WI38 (cell line): ENCODE results near the gene PRR29.

Experiments used
- H3K4me3 ChIP-seq: 2 replicates; pipeline ENCODE4 v1.5.1; 2011; ENCODE audit warnings: low read depth, mild to moderate bottlenecking, control low read depth, low read length
- TF ChIP-seq, protein P1 (sequence below): IDR thresholded peaks from 2 replicates; pipeline ENCODE4 v1.5.1; 2012; ENCODE audit warnings: low read depth, mild to moderate bottlenecking, control low read depth, low read length

Gene PRR29

DNA sequence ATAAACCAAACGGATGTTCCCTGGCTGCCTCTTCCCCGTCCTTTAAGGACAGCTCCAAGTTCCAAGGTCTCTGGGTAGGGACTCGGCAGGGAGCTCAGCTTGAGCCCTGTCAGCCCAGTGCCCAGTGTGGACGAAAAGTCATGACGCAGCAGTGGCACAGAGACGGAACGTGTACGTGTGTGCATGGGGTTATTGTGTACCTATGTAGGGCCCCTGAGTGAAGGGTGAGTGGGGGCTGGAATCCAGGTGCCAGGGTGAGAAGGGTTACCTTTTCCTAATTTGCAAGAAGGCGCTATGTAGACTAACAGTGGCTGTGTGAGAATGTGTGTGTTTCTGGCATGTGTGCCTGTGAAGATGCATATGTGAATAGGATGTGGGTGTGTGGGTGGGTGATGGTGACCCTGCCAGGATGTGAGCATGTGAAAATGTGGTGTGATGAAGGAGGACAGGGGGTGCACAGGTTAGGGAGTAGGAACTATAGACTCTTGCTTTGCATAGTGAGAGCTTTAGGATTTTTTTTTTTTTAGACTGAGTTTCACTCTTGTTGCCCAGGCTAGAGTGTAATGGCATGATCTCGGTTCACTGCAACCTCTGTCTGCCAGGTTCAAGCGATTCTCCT, 31.4 kb upstream of the PRR29 start:
- no peak overlapping the region for H3K4me3 ChIP-seq
- TF ChIP-seq, protein P1, sequence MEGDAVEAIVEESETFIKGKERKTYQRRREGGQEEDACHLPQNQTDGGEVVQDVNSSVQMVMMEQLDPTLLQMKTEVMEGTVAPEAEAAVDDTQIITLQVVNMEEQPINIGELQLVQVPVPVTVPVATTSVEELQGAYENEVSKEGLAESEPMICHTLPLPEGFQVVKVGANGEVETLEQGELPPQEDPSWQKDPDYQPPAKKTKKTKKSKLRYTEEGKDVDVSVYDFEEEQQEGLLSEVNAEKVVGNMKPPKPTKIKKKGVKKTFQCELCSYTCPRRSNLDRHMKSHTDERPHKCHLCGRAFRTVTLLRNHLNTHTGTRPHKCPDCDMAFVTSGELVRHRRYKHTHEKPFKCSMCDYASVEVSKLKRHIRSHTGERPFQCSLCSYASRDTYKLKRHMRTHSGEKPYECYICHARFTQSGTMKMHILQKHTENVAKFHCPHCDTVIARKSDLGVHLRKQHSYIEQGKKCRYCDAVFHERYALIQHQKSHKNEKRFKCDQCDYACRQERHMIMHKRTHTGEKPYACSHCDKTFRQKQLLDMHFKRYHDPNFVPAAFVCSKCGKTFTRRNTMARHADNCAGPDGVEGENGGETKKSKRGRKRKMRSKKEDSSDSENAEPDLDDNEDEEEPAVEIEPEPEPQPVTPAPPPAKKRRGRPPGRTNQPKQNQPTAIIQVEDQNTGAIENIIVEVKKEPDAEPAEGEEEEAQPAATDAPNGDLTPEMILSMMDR: no peak

DNA sequence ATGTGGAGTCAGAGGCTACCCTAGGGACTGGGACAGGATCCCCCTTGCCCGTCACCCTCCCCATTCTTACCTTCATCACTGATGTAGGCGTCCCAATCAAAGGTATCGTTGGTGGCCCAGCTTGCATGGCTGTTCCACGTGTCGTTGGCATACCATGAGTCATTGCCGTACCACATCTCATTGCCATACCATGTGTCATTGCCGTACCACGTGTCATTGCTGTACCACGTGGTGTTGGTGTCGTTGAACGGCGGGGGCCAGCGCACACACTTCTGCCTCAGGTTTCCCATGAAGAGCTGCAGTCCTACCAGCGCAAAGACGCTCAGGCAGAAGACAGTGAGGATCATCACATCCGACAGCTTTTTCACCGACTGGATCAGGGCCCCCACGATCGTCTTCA, 30.2 kb upstream of the PRR29 start:
- TF ChIP-seq, protein P1: no peak
- no peak overlapping the region for H3K4me3 ChIP-seq

DNA sequence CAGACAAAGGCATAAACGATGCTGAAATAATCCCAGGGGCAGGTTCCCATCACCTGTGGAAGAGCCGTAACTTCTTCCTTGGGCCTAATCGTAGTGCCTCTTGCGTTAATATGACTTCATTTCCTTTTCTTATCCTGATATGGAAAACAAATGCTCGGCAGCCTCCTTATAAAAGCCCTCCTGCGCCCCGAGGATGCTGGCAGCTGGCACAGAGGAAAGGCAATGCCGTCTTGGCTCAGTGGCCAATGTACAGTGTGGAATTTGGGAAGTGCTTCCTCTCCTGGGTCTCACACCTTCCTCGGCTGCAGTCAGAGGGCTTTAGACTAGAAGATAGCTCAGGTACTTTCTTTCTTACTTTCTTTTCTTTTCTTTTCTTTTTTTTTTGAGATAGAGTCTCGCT, 28.9 kb upstream of the PRR29 start:
- H3K4me3 ChIP-seq: no peak overlapping the region
- TF ChIP-seq, protein P1: no peak

DNA sequence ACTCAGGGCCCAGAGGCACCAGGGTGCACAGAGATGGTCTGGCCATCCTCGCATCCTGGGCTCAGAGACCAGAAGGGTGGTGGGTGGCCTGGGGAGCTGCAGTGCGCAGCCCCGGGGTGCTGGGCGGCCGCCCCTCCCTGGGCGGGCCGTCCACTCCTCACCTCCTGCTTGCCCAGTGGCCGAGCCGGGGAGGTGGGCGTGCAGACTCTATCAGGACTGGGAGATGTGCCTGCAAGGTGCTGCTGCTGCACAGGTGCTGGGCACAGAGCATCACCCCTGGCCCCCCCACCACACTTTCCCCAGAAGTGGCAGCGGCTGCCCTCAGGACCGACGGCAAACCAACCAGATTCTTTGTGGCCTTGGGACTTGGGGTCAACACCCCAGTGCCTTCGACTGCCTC, 25.4 kb upstream of the PRR29 start, which contains the start of gene SCN4A:
TSS of gene SCN4A (minus strand) at position 123 of the 400 bp plus-strand sequence. CDS start at position 46, 77 bp downstream.
- no peak within 1 kb of the TSS for H3K4me3 ChIP-seq

DNA sequence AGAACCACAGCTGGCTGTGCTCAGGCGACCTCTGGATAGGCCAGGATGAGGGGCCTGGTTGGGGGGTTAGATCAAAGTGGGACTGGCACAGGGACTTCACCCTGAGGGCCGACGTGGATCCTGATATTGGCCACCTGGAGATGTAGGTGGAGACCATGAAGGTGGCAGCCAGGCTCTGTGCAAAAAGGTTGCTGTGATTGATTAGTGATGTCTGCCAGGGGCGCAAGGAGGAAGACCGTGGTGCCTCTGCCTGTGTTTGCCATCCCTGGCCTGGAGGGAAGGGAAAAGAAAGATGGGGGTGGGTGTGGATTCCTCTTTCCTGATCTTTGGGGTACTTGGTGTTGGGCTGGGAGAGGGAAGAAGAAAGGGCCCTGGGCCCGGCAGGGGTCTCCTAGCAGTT, 24.9 kb upstream of the PRR29 start:
- H3K4me3 ChIP-seq: no peak overlapping the region
- TF ChIP-seq, protein P1: no peak

More for the DNA sequence above, 25.4 kb upstream of the PRR29 start, which contains the start of gene SCN4A:
- TF ChIP-seq, protein P1: no peak

DNA sequence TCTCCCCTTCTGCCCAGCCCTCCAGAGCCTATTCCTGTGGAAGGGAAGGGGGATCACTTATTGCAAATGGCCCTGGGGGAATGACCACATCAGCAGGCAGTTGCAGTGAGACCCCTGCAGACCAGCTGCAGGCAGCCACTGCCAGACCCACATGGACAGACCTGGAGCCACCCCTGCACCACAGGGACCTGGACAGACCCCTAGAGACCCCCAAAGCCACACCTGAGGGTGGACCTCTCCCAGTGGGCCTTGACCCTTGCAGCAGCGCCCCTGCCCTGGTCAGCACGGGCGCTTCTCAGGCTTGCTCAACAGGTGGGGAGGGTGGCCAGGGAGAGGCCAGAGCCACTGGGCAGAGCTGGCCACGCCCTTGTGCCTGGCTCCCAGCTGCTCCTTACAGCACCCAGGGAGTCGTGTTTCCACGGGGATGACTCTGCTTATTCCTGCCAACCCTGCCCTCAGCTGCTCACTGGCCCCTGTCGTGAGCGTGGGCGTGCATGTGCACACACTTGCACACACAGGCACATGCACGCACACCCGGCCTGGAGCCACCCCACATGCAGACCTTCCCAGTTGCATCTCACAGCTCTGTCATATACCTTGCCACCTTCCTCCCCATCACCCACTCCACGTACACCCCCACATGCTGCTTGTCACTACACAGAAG, 24.1 kb upstream of the PRR29 start:
- TF ChIP-seq, protein P1: no peak
- no peak overlapping the region for H3K4me3 ChIP-seq

DNA sequence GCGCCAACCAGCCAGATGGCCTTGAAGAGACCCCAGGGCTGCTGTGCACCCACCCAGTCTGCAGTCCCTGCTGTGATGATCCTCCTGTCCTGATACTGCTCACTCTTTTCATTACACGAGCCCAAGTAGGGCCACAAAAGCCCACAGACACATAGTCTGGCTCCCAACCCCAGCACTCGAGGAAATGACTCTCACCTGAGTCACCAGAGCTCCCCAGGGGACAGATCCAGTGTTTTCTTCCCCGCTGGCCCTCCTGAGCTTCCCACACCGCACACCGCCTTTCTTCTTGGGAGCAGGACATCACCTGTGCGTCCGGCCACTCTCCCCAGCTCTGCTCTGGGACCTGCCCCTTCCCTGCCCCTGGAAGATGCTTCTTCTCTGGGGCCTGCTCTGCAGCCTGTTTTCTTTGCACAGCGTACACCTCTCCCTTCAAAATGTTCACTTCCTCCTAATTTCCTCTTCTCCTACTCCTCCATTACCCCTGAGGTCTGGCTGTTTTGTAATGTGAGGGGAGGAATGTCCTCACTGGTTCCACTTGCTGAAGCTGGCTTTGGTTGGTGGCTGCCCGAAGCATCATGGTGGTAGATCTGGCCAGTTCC, 23.5 kb upstream of the PRR29 start:
- TF ChIP-seq, protein P1: no peak
- H3K4me3 ChIP-seq: no peak overlapping the region
